Activated T-cell treated with anti-CD3 and anti-CD28 coated beads, Interleukin-2, amount 50 U/mL, for 4 hours (primary cell): ENCODE results near the gene RIMOC1. TPM values are rescaled to one million over a fixed set of nuclear protein-coding genes. Genes with fewer than 3 reads are reported as not detected.

ENCODE experiments used
- ATAC-seq, 2 donors: fragments of 200-7000 bp; cut with Tn5 transposase; one replicate each; pipeline ENCODE4 v1.10.0; 2021
- DNase-seq: peaks from one replicate; pipeline ENCODE4 v3.0.0-alpha.2; 2020
- H3K27me3 Mint-ChIP-seq: one replicate; pipeline ENCODE4 v1.8.0; 2021; ENCODE audit warnings: low read depth, mixed read lengths
- H3K36me3 Mint-ChIP-seq: one replicate; pipeline ENCODE4 v1.8.0; 2022; ENCODE audit warnings: mixed read lengths; ENCODE audit not compliant: insufficient read depth
- H3K4me1 Mint-ChIP-seq: one replicate; pipeline ENCODE4 v1.8.0; 2021; ENCODE audit warnings: low read depth, mixed read lengths
- H3K4me3 Mint-ChIP-seq: one replicate; pipeline ENCODE4 v1.8.0; 2021; ENCODE audit warnings: mild to moderate bottlenecking, moderate library complexity, mixed read lengths
- H3K9me3 Mint-ChIP-seq: one replicate; pipeline ENCODE4 v1.8.0; 2021; ENCODE audit warnings: mixed read lengths
- total RNA-seq, 3 donors: library from RNA; stranded (reverse); gene quantifications; one replicate each; pipeline ENCODE4 v1.2.1, GENCODE V29; 2021

RIMOC1 gene
- total RNA-seq, 3 donors from 2014 or later: 30.0 to 32.9 (median 32.7) TPM

GRCh38 chr5:41878173-41878572, 26.0 kb upstream of the RIMOC1 start:
- DNase-seq: no peak
- Mint-ChIP-seq H3K4me3 (no peak overlapping the region), H3K27me3 (peaks cover 11% of the 10 kb centered on the region), H3K9me3 (no peaks in the 10 kb centered on the region), H3K36me3 (no peaks in the 10 kb centered on the region), H3K4me1 (peaks cover 7% of the 10 kb centered on the region)
- no peak for ATAC-seq

GRCh38 chr5:41878643-41879478, 25.3 kb upstream of the RIMOC1 start:
- ATAC-seq: no peak
- H3K9me3 Mint-ChIP-seq: no peaks in the 10 kb centered on the region

GRCh38 chr5:41882765-41883164, 21.4 kb upstream of the RIMOC1 start:
- DNase-seq (no peak), ATAC-seq (no peak)
- no peaks in the 10 kb centered on the region for H3K9me3 Mint-ChIP-seq
- peaks cover 18% of the 10 kb centered on the region for H3K27me3 Mint-ChIP-seq
- no peaks in the 10 kb centered on the region for H3K36me3 Mint-ChIP-seq
- no peaks in the 10 kb centered on the region for H3K4me1 Mint-ChIP-seq
- no peak overlapping the region for H3K4me3 Mint-ChIP-seq

More at GRCh38 chr5:41878643-41879478, 25.3 kb upstream of the RIMOC1 start:
- H3K36me3 Mint-ChIP-seq: no peaks in the 10 kb centered on the region
- H3K27me3 Mint-ChIP-seq: peaks cover 13% of the 10 kb centered on the region
- DNase-seq: no peak
- no peak overlapping the region for H3K4me3 Mint-ChIP-seq
- peaks cover 7% of the 10 kb centered on the region for H3K4me1 Mint-ChIP-seq

GRCh38 chr5:41883243-41883642, 20.9 kb upstream of the RIMOC1 start:
- H3K36me3 Mint-ChIP-seq: no peaks in the 10 kb centered on the region
- no peak overlapping the region for H3K4me3 Mint-ChIP-seq
- ATAC-seq (no peak), DNase-seq (no peak)
- peaks cover 20% of the 10 kb centered on the region for H3K27me3 Mint-ChIP-seq
- H3K9me3 Mint-ChIP-seq: no peaks in the 10 kb centered on the region
- H3K4me1 Mint-ChIP-seq: no peaks in the 10 kb centered on the region

GRCh38 chr5:41883936-41884335, 20.2 kb upstream of the RIMOC1 start:
- H3K4me3 Mint-ChIP-seq: no peak overlapping the region
- DNase-seq (no peak), ATAC-seq (no peak)
- no peaks in the 10 kb centered on the region for H3K4me1 Mint-ChIP-seq
- no peaks in the 10 kb centered on the region for H3K9me3 Mint-ChIP-seq
- H3K36me3 Mint-ChIP-seq: no peaks in the 10 kb centered on the region
- peaks cover 19% of the 10 kb centered on the region for H3K27me3 Mint-ChIP-seq

GRCh38 chr5:41885286-41885685, 18.9 kb upstream of the RIMOC1 start:
- no peaks in the 10 kb centered on the region for H3K4me1 Mint-ChIP-seq
- H3K9me3 Mint-ChIP-seq: no peaks in the 10 kb centered on the region
- H3K36me3 Mint-ChIP-seq: no peaks in the 10 kb centered on the region
- H3K4me3 Mint-ChIP-seq: no peak overlapping the region
- H3K27me3 Mint-ChIP-seq: peaks cover 11% of the 10 kb centered on the region
- ATAC-seq (no peak), DNase-seq (no peak)

DNA sequence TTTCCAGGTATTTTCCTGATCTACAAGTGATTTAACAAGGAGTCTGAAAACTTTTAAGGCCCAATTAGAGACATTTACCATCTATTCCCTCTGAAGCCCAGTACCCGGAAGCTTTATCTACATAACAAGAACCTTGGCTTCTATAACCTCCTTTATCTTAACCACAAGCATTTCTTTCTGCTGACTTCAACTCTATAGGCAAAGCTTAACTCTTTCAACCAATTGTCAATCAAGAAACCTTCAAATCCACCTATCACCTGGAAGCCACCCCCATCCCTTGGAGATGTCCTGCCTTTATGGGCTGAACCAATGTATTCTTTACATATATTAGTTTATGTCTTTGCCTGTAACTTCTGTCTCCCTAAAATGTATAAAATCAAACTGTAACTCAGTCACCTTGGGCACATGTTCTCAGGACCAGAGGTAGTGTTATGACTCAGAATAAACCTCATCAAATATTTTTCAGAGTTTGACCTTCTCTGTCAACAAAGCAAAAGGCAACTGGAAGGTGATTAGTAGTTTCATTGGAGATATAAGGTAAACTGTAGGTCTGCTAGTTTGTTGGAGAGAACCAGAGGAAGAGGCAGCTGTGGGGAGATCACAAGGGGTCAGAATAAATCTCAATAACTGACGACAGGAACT, 13.0 kb upstream of the RIMOC1 start:
- Mint-ChIP-seq H3K4me1 (peaks cover 10% of the 10 kb centered on the region), H3K9me3 (no peaks in the 10 kb centered on the region), H3K4me3 (no peak overlapping the region), H3K27me3 (peaks cover 23% of the 10 kb centered on the region), H3K36me3 (no peaks in the 10 kb centered on the region)
- no peak for DNase-seq
- ATAC-seq: no peak

- DNase-seq (no peak), ATAC-seq (no peak)
- no peak overlapping the region for H3K4me3 Mint-ChIP-seq
- peaks cover 10% of the 10 kb centered on the region for H3K4me1 Mint-ChIP-seq
- H3K27me3 Mint-ChIP-seq: peaks cover 28% of the 10 kb centered on the region
- H3K36me3 Mint-ChIP-seq: no peaks in the 10 kb centered on the region
- H3K9me3 Mint-ChIP-seq: no peaks in the 10 kb centered on the region
Measured at GRCh38 chr5:41892031-41892430, 12.1 kb upstream of the RIMOC1 start.

GRCh38 chr5:41893074-41893851, 10.9 kb upstream of the RIMOC1 start:
- ATAC-seq (no peak), DNase-seq (no peak)
- Mint-ChIP-seq H3K36me3 (no peaks in the 10 kb centered on the region), H3K4me3 (no peak overlapping the region), H3K27me3 (peaks cover 22% of the 10 kb centered on the region), H3K9me3 (no peaks in the 10 kb centered on the region), H3K4me1 (peaks cover 10% of the 10 kb centered on the region)

- no peak for ATAC-seq
Measured at GRCh38 chr5:41896230-41896629, 7.9 kb upstream of the RIMOC1 start.

DNA sequence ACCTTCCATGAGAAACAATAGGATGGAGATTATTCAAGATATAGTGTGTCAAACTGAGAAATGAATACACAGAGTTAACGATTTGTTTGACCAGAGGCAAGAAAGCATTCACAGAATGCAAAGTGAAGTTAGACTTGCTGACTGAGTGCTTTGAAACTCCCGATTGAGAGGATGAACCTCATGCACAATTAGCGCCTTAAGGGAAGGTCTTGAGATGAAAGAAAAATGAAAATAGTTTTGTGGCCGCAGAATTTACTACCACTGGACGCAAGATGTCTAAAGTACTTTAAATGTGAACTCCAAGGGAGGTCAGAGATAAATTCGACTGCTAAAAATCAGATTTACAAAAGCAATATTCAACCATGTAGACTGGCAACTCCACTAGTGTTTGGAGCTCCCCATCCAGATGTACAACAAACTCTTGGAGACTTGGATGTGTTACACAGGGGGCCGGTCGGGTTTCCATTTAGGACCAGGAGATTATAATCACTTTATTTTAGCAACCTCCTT, 707 bp upstream of the RIMOC1 start:
- ATAC-seq: no peak
- peaks cover 9% of the 10 kb centered on the region for H3K36me3 Mint-ChIP-seq
- no peaks in the 10 kb centered on the region for H3K9me3 Mint-ChIP-seq
- peaks cover under 1% of the 10 kb centered on the region for H3K27me3 Mint-ChIP-seq
- peaks cover 39% of the 10 kb centered on the region for H3K4me1 Mint-ChIP-seq
- DNase-seq: no peak
- peak overlapping the region; percentile 95 for H3K4me3 Mint-ChIP-seq

More at GRCh38 chr5:41896230-41896629, 7.9 kb upstream of the RIMOC1 start:
- peaks cover 23% of the 10 kb centered on the region for H3K27me3 Mint-ChIP-seq
- peaks cover 8% of the 10 kb centered on the region for H3K4me1 Mint-ChIP-seq
- H3K36me3 Mint-ChIP-seq: no peaks in the 10 kb centered on the region
- H3K4me3 Mint-ChIP-seq: no peak overlapping the region
- DNase-seq: no peak
- no peaks in the 10 kb centered on the region for H3K9me3 Mint-ChIP-seq

DNA sequence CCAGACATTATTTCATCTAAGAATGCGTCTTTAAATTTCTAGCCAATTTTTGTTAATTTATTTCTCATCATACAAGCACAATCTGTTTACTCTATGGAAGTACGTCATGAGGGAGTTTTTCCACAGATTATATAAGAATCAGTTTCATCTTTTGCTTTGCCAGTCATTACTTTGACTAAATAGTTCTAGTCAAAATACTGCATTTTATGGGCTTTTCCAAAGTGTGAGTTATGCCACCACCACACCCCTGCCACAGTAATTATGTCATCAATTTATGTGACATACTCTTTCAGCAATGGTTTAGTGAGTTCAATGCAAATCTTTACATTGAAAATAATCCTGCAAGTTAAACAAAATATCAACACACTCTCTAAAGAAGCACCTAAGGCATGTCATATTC, 2.0 kb downstream of the RIMOC1 start:
- Mint-ChIP-seq H3K36me3 (peaks cover 21% of the 10 kb centered on the region), H3K9me3 (no peaks in the 10 kb centered on the region), H3K4me3 (no peak overlapping the region), H3K4me1 (peaks cover 42% of the 10 kb centered on the region), H3K27me3 (no peaks in the 10 kb centered on the region)
- DNase-seq (no peak), ATAC-seq (no peak)

DNA sequence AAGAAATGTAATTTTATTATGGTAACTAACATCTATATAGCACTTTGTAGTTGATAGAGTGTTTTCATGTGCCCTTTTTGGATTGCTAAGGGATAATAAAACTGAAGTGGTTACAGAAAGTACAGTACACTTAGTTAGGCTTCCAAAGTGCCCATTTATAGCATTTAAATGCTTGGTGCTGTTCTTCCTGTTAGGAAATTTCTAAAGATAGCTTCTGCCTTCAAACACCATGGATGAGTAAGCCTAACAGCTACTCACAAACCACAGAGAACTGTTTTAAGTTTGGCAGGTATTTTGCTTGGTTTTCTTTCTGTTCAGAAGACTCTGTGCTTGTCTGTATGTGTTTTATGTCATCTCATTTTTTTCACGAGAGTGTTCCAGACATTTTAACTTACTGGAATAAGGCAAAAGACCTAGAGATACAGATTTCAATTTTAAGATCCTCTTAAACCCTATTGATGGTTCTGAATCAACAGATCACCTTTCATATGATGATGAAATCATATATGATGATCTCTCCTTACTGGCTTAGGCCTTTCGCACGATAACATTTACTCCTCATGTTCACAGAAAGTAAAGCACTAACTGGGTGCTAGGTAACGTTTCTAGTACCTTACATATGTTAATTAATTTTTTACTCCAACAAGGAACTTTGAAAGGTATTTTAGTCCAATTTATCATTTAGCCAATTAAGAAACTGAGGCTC, 4.4 kb downstream of the RIMOC1 start:
- H3K4me3 Mint-ChIP-seq: no peak overlapping the region
- H3K4me1 Mint-ChIP-seq: peaks cover 40% of the 10 kb centered on the region
- H3K36me3 Mint-ChIP-seq: peaks cover 37% of the 10 kb centered on the region
- H3K9me3 Mint-ChIP-seq: no peaks in the 10 kb centered on the region
- no peaks in the 10 kb centered on the region for H3K27me3 Mint-ChIP-seq
- no peak for ATAC-seq
- no peak for DNase-seq

DNA sequence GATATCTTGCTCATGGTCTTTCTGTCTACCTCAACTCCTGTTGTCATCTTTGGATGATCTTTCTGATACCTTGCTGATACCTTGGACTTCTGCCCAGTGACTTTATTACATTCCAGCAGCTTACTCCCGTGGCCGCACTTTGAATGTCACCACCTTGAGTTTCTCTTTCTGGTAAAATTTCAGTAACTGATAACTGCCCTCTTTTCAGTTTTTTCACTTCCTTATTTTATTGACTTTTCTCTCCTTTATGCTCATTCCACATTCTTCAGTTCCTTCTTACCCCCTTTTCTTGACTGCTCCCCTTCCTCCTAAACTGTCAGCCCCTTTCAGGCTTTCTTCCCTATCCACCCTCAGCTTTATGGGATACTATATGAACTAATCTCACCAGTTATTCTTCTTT, 14.0 kb downstream of the RIMOC1 start:
- DNase-seq: no peak
- Mint-ChIP-seq H3K4me3 (no peak overlapping the region), H3K9me3 (no peaks in the 10 kb centered on the region), H3K36me3 (peaks cover 51% of the 10 kb centered on the region), H3K27me3 (no peaks in the 10 kb centered on the region), H3K4me1 (peaks cover 3% of the 10 kb centered on the region)
- ATAC-seq: no peak
